Activated CD8-positive, alpha-beta memory T cell treated with anti-CD3 and anti-CD28 coated beads, Interleukin-2, amount 10 ng/mL, durations not matched to agents 7 days and 5 days (primary cell): ENCODE data around the gene SLC27A5. TPM values are rescaled to one million over a fixed set of nuclear protein-coding genes. Genes with fewer than 3 reads are reported as not detected.

ENCODE experiments used
- ATAC-seq: fragments of 150-1000 bp; cut with Tn5 transposase; one replicate; pipeline ENCODE4 v1.10.0; 2021; ENCODE audit warnings: moderate library complexity
- CTCF ChIA-PET: fragments of 350-600 bp; sonication (Branson Sonifier 250); formaldehyde crosslinking; loops from one replicate; lab custom pipeline; 2021; ENCODE audit warnings: antibody characterized with exemption; lab: Charles Lee
- DNase-seq: peaks from one replicate; pipeline ENCODE4 v3.0.0-alpha.2; 2020
- H3K27ac Mint-ChIP-seq: one replicate; pipeline ENCODE4 v1.8.0; 2021; ENCODE audit warnings: mild to moderate bottlenecking, mixed read lengths
- H3K27me3 Mint-ChIP-seq: one replicate; pipeline ENCODE4 v1.8.0; 2021; ENCODE audit warnings: mixed read lengths
- H3K36me3 Mint-ChIP-seq: one replicate; pipeline ENCODE4 v1.8.0; 2021; ENCODE audit warnings: mild to moderate bottlenecking, mixed read lengths
- H3K4me1 Mint-ChIP-seq: one replicate; pipeline ENCODE4 v1.8.0; 2021; ENCODE audit warnings: mixed read lengths
- H3K4me3 Mint-ChIP-seq: one replicate; pipeline ENCODE4 v1.8.0; 2021; ENCODE audit warnings: mild to moderate bottlenecking, moderate library complexity, mixed read lengths
- H3K9me3 Mint-ChIP-seq: one replicate; pipeline ENCODE4 v1.8.0; 2022; ENCODE audit warnings: low read depth, mixed read lengths
- total RNA-seq, 2 experiments: library from RNA; stranded (reverse); gene quantifications; one replicate each; pipeline ENCODE4 v1.2.3, GENCODE V29; 2021

Gene SLC27A5
- total RNA-seq, 2 experiments from 2014 or later = 22.9 to 23.6 TPM

DNA sequence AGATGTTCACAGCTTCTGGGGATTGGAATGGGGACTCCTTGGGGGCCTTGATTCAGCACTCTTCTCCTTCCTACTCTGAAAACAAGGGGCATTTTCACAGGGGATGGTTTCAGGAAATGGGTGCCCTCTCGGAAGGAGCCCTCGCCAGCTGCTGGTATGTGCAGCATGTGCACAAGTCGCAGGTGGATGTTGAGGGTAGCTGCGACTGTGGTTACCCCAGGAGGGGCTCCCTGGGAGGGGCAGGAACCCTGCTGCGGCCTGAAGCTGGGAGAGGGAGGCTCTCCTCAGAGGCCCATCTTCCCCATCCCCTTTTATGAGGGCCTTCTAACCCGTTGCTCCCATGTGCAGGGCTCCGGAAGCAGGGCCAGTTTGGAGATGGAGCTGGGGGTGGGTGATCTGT, 29.4 kb downstream of the SLC27A5 start:
- ATAC-seq (no peak), DNase-seq (no peak)
- Mint-ChIP-seq H3K36me3 (peaks cover 7% of the 10 kb centered on the region), H3K9me3 (no peaks in the 10 kb centered on the region), H3K27ac (no peak overlapping the region), H3K4me3 (no peak overlapping the region), H3K27me3 (no peaks in the 10 kb centered on the region), H3K4me1 (peaks cover 15% of the 10 kb centered on the region)
- CTCF ChIA-PET = no interaction called here

- no peak for DNase-seq
- CTCF ChIA-PET = no interaction called here
These were observed 31.0 kb downstream of the SLC27A5 start for GRCh38 chr19:58480831-58481230.

GRCh38 chr19:58480481-58480830, 31.3 kb downstream of the SLC27A5 start:
- Mint-ChIP-seq H3K36me3 (peaks cover 5% of the 10 kb centered on the region), H3K4me3 (no peak overlapping the region), H3K9me3 (no peaks in the 10 kb centered on the region), H3K4me1 (peaks cover 23% of the 10 kb centered on the region), H3K27me3 (no peaks in the 10 kb centered on the region), H3K27ac (no peak overlapping the region)
- no peak for DNase-seq
- ATAC-seq = no peak
- CTCF ChIA-PET = interaction anchor here (0.9 to 2.0 kb wide), 2 partner anchors 8 to 101 kb away, joined by 3 to 5 read pairs; no protein-coding TSS in a partner anchor

More at GRCh38 chr19:58480831-58481230, 31.0 kb downstream of the SLC27A5 start:
- no peak for ATAC-seq
- Mint-ChIP-seq H3K36me3 (peaks cover 5% of the 10 kb centered on the region), H3K4me3 (no peak overlapping the region), H3K27ac (no peak overlapping the region), H3K27me3 (no peaks in the 10 kb centered on the region), H3K4me1 (peaks cover 22% of the 10 kb centered on the region), H3K9me3 (no peaks in the 10 kb centered on the region)

GRCh38 chr19:58479736-58480480, 31.9 kb downstream of the SLC27A5 start:
- CTCF ChIA-PET = interaction anchor here (0.9 to 2.0 kb wide), 2 partner anchors 9 to 101 kb away, joined by 3 to 5 read pairs; no protein-coding TSS in a partner anchor
- no peaks in the 10 kb centered on the region for H3K27me3 Mint-ChIP-seq
- H3K27ac Mint-ChIP-seq = no peak overlapping the region
- H3K36me3 Mint-ChIP-seq = peaks cover 5% of the 10 kb centered on the region
- ATAC-seq (no peak), DNase-seq (no peak)
- no peaks in the 10 kb centered on the region for H3K9me3 Mint-ChIP-seq
- no peak overlapping the region for H3K4me3 Mint-ChIP-seq
- H3K4me1 Mint-ChIP-seq = peaks cover 29% of the 10 kb centered on the region

- DNase-seq (no peak), ATAC-seq (no peak)
- Mint-ChIP-seq H3K4me1 (peaks cover 34% of the 10 kb centered on the region), H3K27me3 (no peaks in the 10 kb centered on the region), H3K36me3 (peaks cover 5% of the 10 kb centered on the region), H3K9me3 (no peaks in the 10 kb centered on the region), H3K4me3 (no peak overlapping the region), H3K27ac (peak overlapping the region; percentile 2)
- CTCF ChIA-PET = interaction anchor here (2.0 kb wide), 1 partner anchor 9 kb away, joined by 5 read pairs; no protein-coding TSS in a partner anchor
These were observed 32.5 kb downstream of the SLC27A5 start for GRCh38 chr19:58479303-58479702.

GRCh38 chr19:58477871-58478270, 33.9 kb downstream of the SLC27A5 start:
- CTCF ChIA-PET = interaction anchor here (1.5 kb wide), 1 partner anchor 42 kb away, joined by 3 read pairs; the partner anchor contains the start of gene ZBTB45
- Mint-ChIP-seq H3K36me3 (peaks cover 4% of the 10 kb centered on the region), H3K27ac (peak overlapping the region; percentile 96), H3K27me3 (no peaks in the 10 kb centered on the region), H3K9me3 (no peaks in the 10 kb centered on the region), H3K4me3 (no peak overlapping the region), H3K4me1 (peaks cover 37% of the 10 kb centered on the region)
- no peak for ATAC-seq
- no peak for DNase-seq

GRCh38 chr19:58477130-58477529, 34.7 kb downstream of the SLC27A5 start:
- no peak for ATAC-seq
- Mint-ChIP-seq H3K4me3 (peak overlapping the region; percentile 82), H3K9me3 (no peaks in the 10 kb centered on the region), H3K4me1 (peaks cover 32% of the 10 kb centered on the region), H3K27me3 (no peaks in the 10 kb centered on the region), H3K27ac (peak overlapping the region; percentile 96), H3K36me3 (peaks cover 8% of the 10 kb centered on the region)
- DNase-seq = no peak
- CTCF ChIA-PET = interaction anchor here (1.5 kb wide), 1 partner anchor 43 kb away, joined by 3 read pairs; the partner anchor contains the start of gene ZBTB45

- Mint-ChIP-seq H3K9me3 (no peaks in the 10 kb centered on the region), H3K27me3 (no peaks in the 10 kb centered on the region), H3K27ac (peak overlapping the region; percentile 96), H3K4me1 (peaks cover 31% of the 10 kb centered on the region), H3K4me3 (peak overlapping the region; percentile 82), H3K36me3 (peaks cover 9% of the 10 kb centered on the region)
- peak; percentile 56 for DNase-seq
- CTCF ChIA-PET = interaction anchor here (1.0 to 1.5 kb wide), 2 partner anchors 38 to 43 kb away, joined by 3 read pairs; partner anchors contain the start of gene ZBTB45
- ATAC-seq = no peak
These were observed 35.2 kb downstream of the SLC27A5 start for GRCh38 chr19:58476498-58477015.

GRCh38 chr19:58475714-58476497, 35.9 kb downstream of the SLC27A5 start, which contains the start of gene ZNF446:
Gene ZNF446 (plus strand): TSS chr19:58476352. CDS start chr19:58477219, 867 bp downstream.
- ATAC-seq = peak; percentile 87

GRCh38 chr19:58474997-58475713, 36.6 kb downstream of the SLC27A5 start:
- ATAC-seq (peak; percentile 17), DNase-seq (no peak)
- Mint-ChIP-seq H3K9me3 (no peaks in the 10 kb centered on the region), H3K36me3 (peaks cover 15% of the 10 kb centered on the region), H3K27ac (peak overlapping the region; percentile 96), H3K27me3 (no peaks in the 10 kb centered on the region), H3K4me1 (peaks cover 31% of the 10 kb centered on the region), H3K4me3 (peak overlapping the region; percentile 82)
- CTCF ChIA-PET = interaction anchor here (0.9 to 1.8 kb wide), 4 partner anchors 14 to 128 kb away, joined by 3 to 6 read pairs (median 4); partner anchors contain the start of gene ZBTB45

More at GRCh38 chr19:58475714-58476497, 35.9 kb downstream of the SLC27A5 start, which contains the start of gene ZNF446:
- H3K9me3 Mint-ChIP-seq = no peaks in the 10 kb centered on the region
- peak within 1 kb of the TSS; percentile 96 for H3K27ac Mint-ChIP-seq
- H3K4me3 Mint-ChIP-seq = peak within 1 kb of the TSS; percentile 82
- H3K36me3 Mint-ChIP-seq = peaks cover 9% of the 10 kb centered on the region
- peak; percentile 99 for DNase-seq
- peaks cover 31% of the 10 kb centered on the region for H3K4me1 Mint-ChIP-seq
- CTCF ChIA-PET = interaction anchor here (0.9 to 1.8 kb wide), 5 partner anchors 13 to 129 kb away, joined by 3 to 6 read pairs (median 3); partner anchors contain the start of gene ZBTB45
- no peaks in the 10 kb centered on the region for H3K27me3 Mint-ChIP-seq

- Mint-ChIP-seq H3K27me3 (no peaks in the 10 kb centered on the region), H3K4me1 (peaks cover 31% of the 10 kb centered on the region), H3K4me3 (peak overlapping the region; percentile 82), H3K36me3 (peaks cover 15% of the 10 kb centered on the region), H3K9me3 (no peaks in the 10 kb centered on the region), H3K27ac (peak overlapping the region; percentile 24)
- DNase-seq = no peak
- CTCF ChIA-PET = interaction anchor here (1.8 kb wide), 1 partner anchor 15 kb away, joined by 5 read pairs; no protein-coding TSS in a partner anchor
- no peak for ATAC-seq
These were observed 37.3 kb downstream of the SLC27A5 start for GRCh38 chr19:58474291-58474996.

GRCh38 chr19:58473775-58474174, 38.0 kb downstream of the SLC27A5 start:
- ATAC-seq (no peak), DNase-seq (no peak)
- H3K9me3 Mint-ChIP-seq = no peaks in the 10 kb centered on the region
- CTCF ChIA-PET = no interaction called here
- no peak overlapping the region for H3K27ac Mint-ChIP-seq
- peaks cover 31% of the 10 kb centered on the region for H3K4me1 Mint-ChIP-seq
- peaks cover 15% of the 10 kb centered on the region for H3K36me3 Mint-ChIP-seq
- no peak overlapping the region for H3K4me3 Mint-ChIP-seq
- H3K27me3 Mint-ChIP-seq = no peaks in the 10 kb centered on the region
